HepG2 (cell line): Measurements from ENCODE around the gene MFSD11. TPM values are rescaled to one million over a fixed set of nuclear protein-coding genes. Genes with fewer than 3 reads are reported as not detected.

Experiments used
- ESRRA ChIP-seq: sonication (generic); formaldehyde crosslinking; IDR thresholded peaks from 2 replicates; pipeline ENCODE4 v1.5.1; 2020; ENCODE audit warnings: mild to moderate bottlenecking, low read depth, missing genetic modification reagents
- FOXJ3 ChIP-seq: sonication (generic); formaldehyde crosslinking; IDR thresholded peaks from 2 replicates; pipeline ENCODE4 v1.4.0; 2020; ENCODE audit warnings: missing genetic modification reagents, mild to moderate bottlenecking, borderline replicate concordance
- KLF11 ChIP-seq: IDR thresholded peaks from 2 replicates; pipeline ENCODE4 v1.6.1; 2016; ENCODE audit warnings: missing compliant biosample characterization
- PRMT3 ChIP-seq: sonication (generic); formaldehyde crosslinking; IDR thresholded peaks from 2 replicates; pipeline ENCODE4 v1.8.1; 2022; ENCODE audit warnings: low read depth, mild to moderate bottlenecking, moderate library complexity, missing genetic modification reagents, borderline replicate concordance
- PRPF4 ChIP-seq: fragments of 200-400 bp; formaldehyde crosslinking; IDR thresholded peaks from 2 replicates; pipeline ENCODE4 v1.6.1; 2016; ENCODE audit warnings: low read length, low read depth; ENCODE audit not compliant: poor library complexity, severe bottlenecking
- SNAPC2 ChIP-seq: sonication (generic); formaldehyde crosslinking; IDR thresholded peaks from 2 replicates; pipeline ENCODE4 v1.8.1; 2022; ENCODE audit warnings: mild to moderate bottlenecking, missing genetic modification reagents
- STAG1 ChIP-seq: sonication (generic); formaldehyde crosslinking; IDR thresholded peaks from 2 replicates; pipeline ENCODE4 v1.4.0; 2020; ENCODE audit warnings: missing genetic modification reagents
- TBP ChIP-seq: sonication (generic); formaldehyde crosslinking; IDR thresholded peaks from 2 replicates; pipeline ENCODE4 v1.5.0; 2020; ENCODE audit warnings: missing genetic modification reagents
- ZNF10 ChIP-seq: sonication (generic); formaldehyde crosslinking; IDR thresholded peaks from 2 replicates; pipeline ENCODE4 v1.4.0; 2020; ENCODE audit warnings: mild to moderate bottlenecking, low read depth, missing genetic modification reagents, borderline replicate concordance
- ZNF343 ChIP-seq: sonication (generic); formaldehyde crosslinking; IDR thresholded peaks from 2 replicates; pipeline ENCODE4 v1.4.0; 2020; ENCODE audit warnings: mild to moderate bottlenecking, missing genetic modification reagents
- ZNF460 ChIP-seq: sonication (generic); formaldehyde crosslinking; IDR thresholded peaks from 2 replicates; pipeline ENCODE4 v1.5.1; 2020; ENCODE audit warnings: missing genetic modification reagents, mild to moderate bottlenecking, borderline replicate concordance
- ZNF563 ChIP-seq: sonication (generic); formaldehyde crosslinking; IDR thresholded peaks from 2 replicates; pipeline ENCODE4 v1.8.0; 2022; ENCODE audit warnings: mild to moderate bottlenecking, moderate library complexity, missing genetic modification reagents
- ZNF776 ChIP-seq: sonication (generic); formaldehyde crosslinking; IDR thresholded peaks from 2 replicates; pipeline ENCODE4 v1.4.0; 2020; ENCODE audit warnings: mild to moderate bottlenecking, missing genetic modification reagents
- polyA plus RNA-seq, 8 experiments: library from polyadenylated mRNA; depleted of rRNA in 3 of 8; stranded (reverse) in 7 of 8; unstranded in 1 of 8; fragments of >200 nt; fragmentation: Illumina TruSeq in 4 of 8; extraction: Trizol in 4 of 8; gene quantifications; 2 replicates each; pipeline versions ENCODE4 v1.2.1 to v1.2.3, GENCODE V29; 2011 to 2016; ENCODE audit warnings: low read depth in 4 of 8, missing spikeins in 1 of 8, mixed read lengths in 1 of 8; ENCODE audit not compliant: insufficient read depth in 1 of 8
- total RNA-seq, 5 experiments: library from RNA; depleted of rRNA; stranded (reverse); fragments of >200 nt; fragmentation: Illumina TruSeq; extraction: Trizol; gene quantifications; 2 replicates each; pipeline ENCODE4 v1.2.3, GENCODE V29; 2016; ENCODE audit warnings: low read depth in 1 of 5
- TF ChIP-seq, protein P1 (sequence below): sonication (generic); formaldehyde crosslinking; IDR thresholded peaks from 2 replicates; pipeline ENCODE4 v1.4.0; 2020; ENCODE audit warnings: missing genetic modification reagents
- TF ChIP-seq, protein P2 (sequence below): sonication (generic); formaldehyde crosslinking; IDR thresholded peaks from 2 replicates; pipeline ENCODE4; 2020; ENCODE audit warnings: missing genetic modification reagents, mild to moderate bottlenecking, borderline replicate concordance
- TF ChIP-seq, protein P3 (sequence below): IDR thresholded peaks from 2 replicates; pipeline ENCODE4 v1.6.1; 2016; ENCODE audit warnings: low read depth
- TF ChIP-seq, protein P4 (sequence below): sonication (generic); formaldehyde crosslinking; conservative IDR thresholded peaks from 2 replicates; pipeline ENCODE4 v1.4.0; 2020; ENCODE audit warnings: missing genetic modification reagents
- TF ChIP-seq, protein P5 (sequence below): sonication (generic); formaldehyde crosslinking; IDR thresholded peaks from 2 replicates; pipeline ENCODE4 v1.4.0; 2020; ENCODE audit warnings: missing genetic modification reagents, borderline replicate concordance
- TF ChIP-seq, protein P6 (sequence below): sonication (generic); formaldehyde crosslinking; IDR thresholded peaks from 2 replicates; pipeline ENCODE4 v1.8.1; 2023; ENCODE audit warnings: mild to moderate bottlenecking, inconsistent platforms, moderate library complexity, missing genetic modification reagents, borderline replicate concordance

Gene MFSD11
- total and polyA plus RNA-seq, 2 of the 13 experiments (the other 11 are each of a cell fraction or from before 2014, with no cell fraction given) = 26.1 to 36.3 TPM

DNA sequence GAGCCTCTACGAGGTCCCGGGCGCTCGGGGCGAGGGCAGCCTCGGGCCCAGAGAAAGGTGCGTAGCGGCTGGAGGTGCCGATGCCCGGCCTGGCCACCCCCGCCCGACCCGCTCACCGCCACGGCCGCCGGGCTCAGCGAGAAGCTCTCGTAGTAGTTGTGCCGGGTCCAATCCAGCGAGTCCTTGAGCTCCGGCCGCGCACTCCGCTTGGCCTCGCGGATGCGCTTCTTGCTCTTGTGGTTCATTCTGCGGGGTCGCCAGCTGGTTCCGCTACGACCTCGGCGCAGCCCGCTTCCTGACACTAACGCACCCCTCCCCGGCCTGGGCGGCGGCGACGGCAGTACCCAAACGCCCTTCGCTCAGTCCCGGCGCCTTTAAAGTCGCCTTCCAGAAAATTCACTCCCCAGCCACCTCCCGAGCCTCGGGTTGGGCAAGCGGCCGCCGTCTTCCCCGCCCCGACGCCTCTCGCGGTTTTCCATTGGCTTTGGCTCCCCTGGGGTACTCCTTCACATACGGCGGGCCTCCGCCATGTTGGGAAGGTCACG, 11.6 kb upstream of the MFSD11 start, which contains the start of gene JMJD6 (continued):
- TF ChIP-seq, protein P1, sequence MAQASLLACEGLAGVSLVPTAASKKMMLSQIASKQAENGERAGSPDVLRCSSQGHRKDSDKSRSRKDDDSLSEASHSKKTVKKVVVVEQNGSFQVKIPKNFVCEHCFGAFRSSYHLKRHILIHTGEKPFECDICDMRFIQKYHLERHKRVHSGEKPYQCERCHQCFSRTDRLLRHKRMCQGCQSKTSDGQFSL = no peak
- TF ChIP-seq, protein P2, sequence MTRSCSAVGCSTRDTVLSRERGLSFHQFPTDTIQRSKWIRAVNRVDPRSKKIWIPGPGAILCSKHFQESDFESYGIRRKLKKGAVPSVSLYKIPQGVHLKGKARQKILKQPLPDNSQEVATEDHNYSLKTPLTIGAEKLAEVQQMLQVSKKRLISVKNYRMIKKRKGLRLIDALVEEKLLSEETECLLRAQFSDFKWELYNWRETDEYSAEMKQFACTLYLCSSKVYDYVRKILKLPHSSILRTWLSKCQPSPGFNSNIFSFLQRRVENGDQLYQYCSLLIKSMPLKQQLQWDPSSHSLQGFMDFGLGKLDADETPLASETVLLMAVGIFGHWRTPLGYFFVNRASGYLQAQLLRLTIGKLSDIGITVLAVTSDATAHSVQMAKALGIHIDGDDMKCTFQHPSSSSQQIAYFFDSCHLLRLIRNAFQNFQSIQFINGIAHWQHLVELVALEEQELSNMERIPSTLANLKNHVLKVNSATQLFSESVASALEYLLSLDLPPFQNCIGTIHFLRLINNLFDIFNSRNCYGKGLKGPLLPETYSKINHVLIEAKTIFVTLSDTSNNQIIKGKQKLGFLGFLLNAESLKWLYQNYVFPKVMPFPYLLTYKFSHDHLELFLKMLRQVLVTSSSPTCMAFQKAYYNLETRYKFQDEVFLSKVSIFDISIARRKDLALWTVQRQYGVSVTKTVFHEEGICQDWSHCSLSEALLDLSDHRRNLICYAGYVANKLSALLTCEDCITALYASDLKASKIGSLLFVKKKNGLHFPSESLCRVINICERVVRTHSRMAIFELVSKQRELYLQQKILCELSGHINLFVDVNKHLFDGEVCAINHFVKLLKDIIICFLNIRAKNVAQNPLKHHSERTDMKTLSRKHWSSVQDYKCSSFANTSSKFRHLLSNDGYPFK (CRISPR knock-in tag) = peak; percentile 38; the same call in 1 of the 2 replicates
- TF ChIP-seq ZNF10 (CRISPR knock-in tag) = no peak
- no peak; the same call in 1 of the 2 replicates for TF ChIP-seq ESRRA (CRISPR knock-in tag)
- TF ChIP-seq, protein P3, sequence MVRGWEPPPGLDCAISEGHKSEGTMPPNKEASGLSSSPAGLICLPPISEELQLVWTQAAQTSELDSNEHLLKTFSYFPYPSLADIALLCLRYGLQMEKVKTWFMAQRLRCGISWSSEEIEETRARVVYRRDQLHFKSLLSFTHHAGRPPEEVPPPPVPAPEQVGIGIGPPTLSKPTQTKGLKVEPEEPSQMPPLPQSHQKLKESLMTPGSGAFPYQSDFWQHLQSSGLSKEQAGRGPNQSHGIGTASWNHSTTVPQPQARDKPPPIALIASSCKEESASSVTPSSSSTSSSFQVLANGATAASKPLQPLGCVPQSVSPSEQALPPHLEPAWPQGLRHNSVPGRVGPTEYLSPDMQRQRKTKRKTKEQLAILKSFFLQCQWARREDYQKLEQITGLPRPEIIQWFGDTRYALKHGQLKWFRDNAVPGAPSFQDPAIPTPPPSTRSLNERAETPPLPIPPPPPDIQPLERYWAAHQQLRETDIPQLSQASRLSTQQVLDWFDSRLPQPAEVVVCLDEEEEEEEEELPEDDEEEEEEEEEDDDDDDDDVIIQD (CRISPR knock-in tag) = no peak
- no peak; the same call in 1 of the 2 replicates for TF ChIP-seq ZNF460 (CRISPR knock-in tag)
- 0 out of 2 replicates have a peak, but pooled peaks have one; percentile 1 for TF ChIP-seq STAG1 (CRISPR knock-in tag)
- TF ChIP-seq ZNF343 = no peak
- TF ChIP-seq TBP = no peak
- TF ChIP-seq, protein P4, sequence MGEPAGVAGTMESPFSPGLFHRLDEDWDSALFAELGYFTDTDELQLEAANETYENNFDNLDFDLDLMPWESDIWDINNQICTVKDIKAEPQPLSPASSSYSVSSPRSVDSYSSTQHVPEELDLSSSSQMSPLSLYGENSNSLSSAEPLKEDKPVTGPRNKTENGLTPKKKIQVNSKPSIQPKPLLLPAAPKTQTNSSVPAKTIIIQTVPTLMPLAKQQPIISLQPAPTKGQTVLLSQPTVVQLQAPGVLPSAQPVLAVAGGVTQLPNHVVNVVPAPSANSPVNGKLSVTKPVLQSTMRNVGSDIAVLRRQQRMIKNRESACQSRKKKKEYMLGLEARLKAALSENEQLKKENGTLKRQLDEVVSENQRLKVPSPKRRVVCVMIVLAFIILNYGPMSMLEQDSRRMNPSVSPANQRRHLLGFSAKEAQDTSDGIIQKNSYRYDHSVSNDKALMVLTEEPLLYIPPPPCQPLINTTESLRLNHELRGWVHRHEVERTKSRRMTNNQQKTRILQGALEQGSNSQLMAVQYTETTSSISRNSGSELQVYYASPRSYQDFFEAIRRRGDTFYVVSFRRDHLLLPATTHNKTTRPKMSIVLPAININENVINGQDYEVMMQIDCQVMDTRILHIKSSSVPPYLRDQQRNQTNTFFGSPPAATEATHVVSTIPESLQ (CRISPR knock-in tag) = no peak; the same call in 1 of the 2 replicates
- TF ChIP-seq FOXJ3 (CRISPR knock-in tag) = no peak
- TF ChIP-seq KLF11 (CRISPR knock-in tag) = no peak; the same call in 1 of the 2 replicates
- no peak for TF ChIP-seq PRPF4
- no peak; the same call in none of the 2 replicates for TF ChIP-seq ZNF563
- TF ChIP-seq SNAPC2 (CRISPR knock-in tag) = peak; percentile 7; the same call in 1 of the 2 replicates
- TF ChIP-seq, protein P5, sequence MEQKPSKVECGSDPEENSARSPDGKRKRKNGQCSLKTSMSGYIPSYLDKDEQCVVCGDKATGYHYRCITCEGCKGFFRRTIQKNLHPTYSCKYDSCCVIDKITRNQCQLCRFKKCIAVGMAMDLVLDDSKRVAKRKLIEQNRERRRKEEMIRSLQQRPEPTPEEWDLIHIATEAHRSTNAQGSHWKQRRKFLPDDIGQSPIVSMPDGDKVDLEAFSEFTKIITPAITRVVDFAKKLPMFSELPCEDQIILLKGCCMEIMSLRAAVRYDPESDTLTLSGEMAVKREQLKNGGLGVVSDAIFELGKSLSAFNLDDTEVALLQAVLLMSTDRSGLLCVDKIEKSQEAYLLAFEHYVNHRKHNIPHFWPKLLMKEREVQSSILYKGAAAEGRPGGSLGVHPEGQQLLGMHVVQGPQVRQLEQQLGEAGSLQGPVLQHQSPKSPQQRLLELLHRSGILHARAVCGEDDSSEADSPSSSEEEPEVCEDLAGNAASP (CRISPR knock-in tag) = peak; percentile 56
- peak; percentile 14; the same call in 1 of the 2 replicates for TF ChIP-seq ZNF776 (CRISPR knock-in tag)
- no peak for TF ChIP-seq PRMT3 (CRISPR knock-in tag)
- TF ChIP-seq, protein P6, sequence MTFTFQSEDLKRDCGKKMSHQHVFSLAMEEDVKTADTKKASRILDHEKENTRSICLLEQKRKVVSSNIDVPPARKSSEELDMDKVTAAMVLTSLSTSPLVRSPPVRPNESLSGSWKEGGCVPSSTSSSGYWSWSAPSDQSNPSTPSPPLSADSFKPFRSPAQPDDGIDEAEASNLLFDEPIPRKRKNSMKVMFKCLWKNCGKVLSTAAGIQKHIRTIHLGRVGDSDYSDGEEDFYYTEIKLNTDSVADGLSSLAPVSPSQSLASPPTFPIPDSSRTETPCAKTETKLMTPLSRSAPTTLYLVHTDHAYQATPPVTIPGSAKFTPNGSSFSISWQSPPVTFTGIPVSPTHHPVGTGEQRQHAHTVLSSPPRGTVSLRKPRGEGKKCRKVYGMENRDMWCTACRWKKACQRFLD = peak; percentile 32; the same call in 1 of the 2 replicates
